ENCODE measurements around the gene GP9.
"Not testable (repeated sequence)": the region's sequence is repeated elsewhere in the genome, so short reads cannot be mapped to it uniquely, and the experiment has no call there.

Gene GP9

DNA sequence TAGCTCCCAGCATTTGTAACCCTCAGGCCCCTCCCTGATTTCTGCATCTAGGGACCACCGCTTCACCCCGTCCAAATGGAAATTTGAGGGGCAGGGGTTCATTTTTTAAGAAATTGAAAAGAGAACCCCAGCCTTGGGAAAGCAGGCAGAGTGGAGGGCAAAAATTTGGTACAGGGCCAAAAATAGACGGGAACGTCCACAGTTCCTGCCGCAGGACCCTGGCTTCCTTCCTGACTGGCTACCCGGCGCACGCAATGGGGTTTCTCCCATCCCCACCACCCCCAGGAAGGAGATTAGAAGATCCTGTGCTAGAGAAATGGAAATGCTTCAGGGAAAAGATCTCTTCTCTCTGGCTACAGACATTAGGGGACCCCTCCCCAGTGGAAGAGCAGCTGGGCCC lies 20.9 kb downstream of the GP9 start:
- DNase-seq, result no peak

GRCh38 chr3:129082026-129082425 lies 21.4 kb downstream of the GP9 start:
- DNase-seq, result no peak

GRCh38 chr3:129084501-129084900 lies 23.9 kb downstream of the GP9 start:
- no peak for DNase-seq

- no peak for DNase-seq
Observed at GRCh38 chr3:129085165-129085715, 24.7 kb downstream of the GP9 start.

- DNase-seq, result no peak
Observed at GRCh38 chr3:129085818-129086217, 25.2 kb downstream of the GP9 start.

DNA sequence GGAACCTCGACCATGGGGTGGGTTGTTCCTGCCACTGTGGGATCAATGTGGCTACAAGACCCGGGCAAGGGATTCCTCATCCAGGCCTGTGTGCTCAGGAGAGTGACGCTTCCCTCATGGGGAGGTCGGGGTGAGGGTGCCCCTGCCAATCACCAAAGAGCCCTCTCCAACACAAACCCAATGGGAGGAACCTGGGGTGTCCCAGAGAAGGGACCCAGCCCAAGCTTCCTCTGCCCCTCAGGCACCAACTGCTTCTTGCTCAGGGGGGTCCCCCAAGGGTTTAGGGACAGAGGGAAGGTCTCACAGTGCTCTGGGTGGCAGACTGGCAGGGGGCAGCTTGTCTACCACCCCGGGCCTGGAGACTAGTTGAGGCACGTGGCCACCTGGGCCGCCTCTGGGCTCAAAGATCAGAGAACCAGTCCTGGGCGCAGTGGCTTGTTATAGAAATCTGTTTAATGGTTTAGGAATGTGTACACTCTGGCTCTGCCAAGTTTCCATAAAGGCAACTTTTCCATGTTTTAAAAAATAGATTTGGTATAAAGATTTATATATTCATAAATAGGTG lies 26.6 kb downstream of the GP9 start:
- DNase-seq, result no peak

GRCh38 chr3:129087904-129088303 lies 27.3 kb downstream of the GP9 start:
- peak; percentile 26 to 33 for DNase-seq

GRCh38 chr3:129088312-129088711 lies 27.7 kb downstream of the GP9 start:
- not testable (repeated sequence) for DNase-seq

DNA sequence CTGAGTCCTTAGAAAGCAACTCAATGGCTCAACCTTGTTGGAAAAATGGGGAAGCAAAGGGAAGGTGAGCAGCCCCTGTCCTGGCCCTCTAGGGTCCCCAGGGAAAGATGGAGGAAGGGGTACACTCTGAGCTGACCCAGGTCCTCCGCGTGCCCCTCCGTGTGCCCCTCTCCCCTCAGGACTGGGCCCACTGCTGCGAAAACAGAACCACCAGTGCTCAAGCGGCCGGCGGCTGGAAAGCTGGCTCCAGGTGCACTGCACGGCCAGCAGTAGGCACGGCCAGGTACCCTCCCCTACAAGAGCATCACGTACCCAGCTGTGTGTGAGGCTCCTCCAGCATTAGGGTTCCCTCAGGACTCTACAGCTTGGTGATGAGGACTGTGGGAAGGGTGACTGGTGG lies 34.7 kb downstream of the GP9 start:
- DNase-seq, result no peak

GRCh38 chr3:129100274-129100673 lies 39.7 kb downstream of the GP9 start:
- no peak for DNase-seq

DNA sequence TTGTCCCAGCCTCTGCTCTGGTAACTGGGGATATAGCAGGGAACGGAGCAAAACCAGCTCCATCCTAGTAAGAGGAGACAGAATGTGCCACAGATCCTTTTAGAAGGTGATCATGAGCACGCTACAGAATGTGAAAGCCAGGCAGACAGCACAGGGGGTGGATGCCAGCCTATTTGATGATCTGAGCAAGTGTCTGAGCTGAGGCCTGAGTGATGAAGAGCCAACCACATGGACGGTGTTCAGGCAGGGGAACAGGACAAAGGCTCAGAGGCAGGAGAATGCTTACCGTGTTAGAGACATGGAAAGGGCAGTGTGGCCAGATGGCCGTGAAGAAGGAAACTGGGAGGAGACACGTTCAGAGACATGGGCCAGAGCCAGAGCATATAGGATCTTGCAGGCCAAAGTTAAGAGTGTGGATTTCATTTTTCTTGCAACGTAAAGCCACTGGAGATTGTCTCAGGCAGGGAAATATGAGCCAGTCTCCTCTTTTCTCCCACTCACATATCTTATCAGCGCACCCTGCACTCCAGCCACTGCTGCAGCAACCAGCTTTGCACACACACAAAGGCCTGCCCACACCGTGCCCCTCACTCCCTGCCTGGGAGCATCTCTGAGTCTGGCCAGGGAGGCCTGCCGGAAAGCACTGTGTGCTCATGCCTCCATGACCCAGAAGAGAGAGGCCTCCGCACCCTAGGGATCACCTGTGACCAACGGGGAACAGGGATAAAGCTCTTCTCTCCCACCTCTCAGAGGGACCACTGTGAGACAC lies 41.0 kb downstream of the GP9 start:
- DNase-seq, result no peak

- no peak for DNase-seq
Observed at GRCh38 chr3:129103296-129103695, 42.7 kb downstream of the GP9 start.

DNA sequence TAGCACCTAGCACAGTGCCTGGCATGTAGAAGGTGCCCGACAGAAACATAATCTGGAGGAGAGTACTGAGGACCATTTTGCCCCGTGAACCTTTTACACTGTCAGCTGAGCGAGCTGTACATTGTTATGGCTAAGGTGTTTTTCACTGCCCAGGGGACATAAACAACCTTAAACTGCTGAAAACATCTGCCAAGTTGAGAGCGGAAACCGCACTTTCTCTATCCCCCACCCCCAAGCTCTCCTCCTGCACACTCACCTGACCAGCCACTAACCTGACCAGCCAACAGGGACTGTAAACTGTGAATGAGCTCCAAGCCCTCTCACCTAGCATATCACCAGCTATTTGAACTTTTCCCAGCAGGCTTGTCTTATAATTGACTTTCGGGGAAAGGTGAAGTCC lies 43.5 kb downstream of the GP9 start:
- DNase-seq, result no peak

DNA sequence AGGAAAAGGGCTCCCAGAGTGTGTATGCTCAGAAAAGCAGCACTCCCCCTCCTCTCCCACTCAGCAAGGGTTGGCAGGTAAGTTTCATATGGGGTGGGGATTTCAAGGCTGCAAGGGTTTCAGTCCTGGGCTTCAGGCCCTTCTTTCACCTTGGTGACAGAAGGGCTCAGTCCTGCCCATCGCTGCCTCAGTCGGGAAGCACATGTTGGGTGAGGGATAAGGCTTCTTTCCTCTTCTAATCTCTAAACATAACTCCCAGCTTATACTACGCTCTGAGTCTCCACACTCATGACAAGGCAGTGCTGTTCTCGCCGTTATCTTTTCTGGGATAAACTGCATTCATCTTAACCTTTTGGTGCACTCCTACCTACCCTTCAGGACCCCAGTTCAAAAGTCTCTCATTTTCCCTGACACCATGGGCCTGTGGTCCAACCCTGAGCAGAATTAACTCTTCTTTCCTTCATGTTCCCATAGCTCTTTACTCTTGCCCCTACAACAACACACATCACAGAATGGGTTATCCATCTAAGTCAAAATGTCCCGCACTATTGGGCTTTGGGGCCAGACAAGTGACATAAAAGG lies 44.0 kb downstream of the GP9 start:
- no peak for DNase-seq

- no peak for DNase-seq
Observed at GRCh38 chr3:129105862-129106261, 45.3 kb downstream of the GP9 start.

DNA sequence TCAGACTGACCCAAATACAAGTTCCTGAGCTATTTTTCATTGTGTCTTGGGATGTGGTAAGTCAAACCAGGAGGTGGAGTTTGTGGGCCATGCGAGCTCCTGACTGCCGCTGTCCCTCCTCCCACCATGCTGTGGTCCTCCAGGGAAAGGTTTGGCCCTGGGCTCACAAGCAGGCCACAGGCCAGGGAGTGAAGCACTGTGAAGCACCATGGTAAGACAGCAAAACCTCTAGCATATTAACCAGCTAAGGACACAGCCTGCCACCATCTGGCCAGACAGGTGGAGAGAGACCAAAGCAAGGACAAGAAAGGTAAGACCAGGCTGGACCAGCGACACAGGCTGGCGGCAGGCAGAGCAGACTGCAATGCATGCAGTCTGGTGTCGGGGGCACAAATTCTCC lies 45.7 kb downstream of the GP9 start:
- no peak for DNase-seq

GRCh38 chr3:129106866-129107565 lies 46.4 kb downstream of the GP9 start:
- no peak for DNase-seq

GRCh38 chr3:129107793-129108192 lies 47.2 kb downstream of the GP9 start:
- DNase-seq, result no peak

- DNase-seq, result not testable (repeated sequence)
Observed at GRCh38 chr3:129111076-129111780, 50.6 kb downstream of the GP9 start.
